CD4-positive, alpha-beta T cell treated with Interleukin-17A for 4 hours (primary cell): ENCODE measurements around the gene LIPA.
"Not testable (repeated sequence)": the region's sequence is repeated elsewhere in the genome, so short reads cannot be mapped to it uniquely, and the experiment has no call there.

ENCODE experiments used
- DNase-seq: peaks from one replicate; pipeline ENCODE4 v3.0.0-alpha.2; 2020; ENCODE audit warnings: mixed read lengths

The LIPA gene

DNA sequence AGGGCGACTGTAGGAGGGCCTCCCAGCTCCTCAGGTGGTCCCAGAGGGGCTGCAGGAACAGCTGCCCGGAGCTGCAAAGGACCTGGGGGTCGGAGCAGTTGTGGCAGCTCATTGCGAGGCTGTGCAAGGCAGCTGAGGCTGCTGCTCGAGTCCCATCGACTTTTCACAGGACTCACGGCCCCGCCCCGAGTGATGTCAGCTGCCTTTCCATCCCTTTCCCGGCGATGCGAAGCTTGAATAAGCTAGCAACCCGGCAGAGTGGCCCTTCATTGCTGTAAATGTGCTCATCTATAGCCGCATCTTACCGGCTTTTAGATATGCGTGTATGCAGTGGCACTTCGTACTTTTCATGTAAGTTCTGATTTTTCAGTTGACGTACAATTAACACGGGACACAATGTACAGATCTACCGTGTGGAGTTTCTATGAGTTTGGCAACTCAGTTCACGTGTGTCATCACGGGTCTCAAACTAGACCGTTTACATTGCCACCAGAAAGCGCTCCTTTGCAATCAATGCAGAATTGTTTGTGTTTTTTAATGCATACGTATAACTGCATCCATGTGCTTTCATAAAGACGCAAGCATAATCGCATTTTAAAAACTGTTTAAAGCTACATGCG, 44.3 kb downstream of the LIPA start, which contains the start of gene CH25H:
TSS of gene CH25H (minus strand) at position 137 of the 620 bp plus-strand sequence. CDS start at position 112, 25 bp downstream.
- DNase-seq: peak; percentile 61

DNA sequence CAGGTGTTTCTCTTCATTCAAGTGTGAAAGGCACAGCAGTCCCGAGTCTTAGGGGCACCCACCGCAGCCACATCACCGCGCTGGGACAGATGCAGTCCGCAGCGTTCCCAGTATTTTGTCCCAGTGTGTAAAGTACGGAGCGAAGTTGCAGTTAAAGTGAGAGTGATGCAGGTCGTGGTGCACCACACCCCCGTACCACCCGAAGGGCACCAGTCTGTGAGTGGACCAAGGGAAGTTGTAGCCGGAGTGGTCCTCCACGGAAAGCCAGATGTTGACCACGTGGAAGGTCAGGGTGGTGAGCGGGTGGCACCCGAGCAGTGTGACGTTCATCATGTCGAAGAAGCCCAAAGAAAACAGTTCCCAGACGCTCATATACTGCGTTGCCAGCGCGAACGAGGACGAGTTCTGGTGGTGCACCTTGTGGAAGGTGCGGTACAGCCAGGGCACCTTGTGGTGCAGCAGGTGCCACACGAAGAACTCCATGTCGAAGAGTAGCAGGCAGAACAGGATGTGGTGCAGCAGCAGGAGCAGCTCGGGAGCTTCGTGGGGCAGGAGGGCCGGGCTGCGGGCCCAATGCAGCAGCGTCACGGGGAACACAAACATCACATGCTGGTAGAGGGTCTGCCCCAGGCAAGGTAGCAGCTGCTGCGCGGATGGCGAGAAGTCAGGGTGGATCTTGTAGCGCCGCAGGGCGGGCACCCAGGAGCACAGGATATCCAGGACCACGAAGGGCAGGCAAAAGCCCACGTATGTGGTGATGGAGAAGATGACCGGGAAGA, 45.0 kb downstream of the LIPA start:
- peak; percentile 57 for DNase-seq

GRCh38 chr10:89204621-89205185, 46.9 kb downstream of the LIPA start:
- no peak for DNase-seq

DNA sequence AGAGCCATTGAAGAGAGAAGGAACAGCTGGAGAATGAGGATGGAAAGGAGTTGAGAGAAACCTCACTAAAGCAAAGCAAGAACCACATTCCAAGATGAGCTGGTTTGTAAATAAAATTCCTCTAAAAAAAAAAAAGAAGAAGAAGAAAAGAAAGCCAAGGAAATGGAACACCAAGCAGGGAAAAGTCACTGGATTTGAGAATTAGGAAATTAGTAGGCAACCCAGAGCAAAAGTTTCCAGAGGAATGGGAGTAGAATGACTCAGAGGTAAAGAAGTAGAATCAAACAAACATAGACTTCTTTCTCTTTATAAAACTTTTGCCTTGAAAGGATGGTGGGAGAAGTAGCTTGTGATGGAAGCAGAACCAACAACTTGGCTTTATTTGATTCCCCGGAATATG, 48.3 kb downstream of the LIPA start:
- DNase-seq: no peak

DNA sequence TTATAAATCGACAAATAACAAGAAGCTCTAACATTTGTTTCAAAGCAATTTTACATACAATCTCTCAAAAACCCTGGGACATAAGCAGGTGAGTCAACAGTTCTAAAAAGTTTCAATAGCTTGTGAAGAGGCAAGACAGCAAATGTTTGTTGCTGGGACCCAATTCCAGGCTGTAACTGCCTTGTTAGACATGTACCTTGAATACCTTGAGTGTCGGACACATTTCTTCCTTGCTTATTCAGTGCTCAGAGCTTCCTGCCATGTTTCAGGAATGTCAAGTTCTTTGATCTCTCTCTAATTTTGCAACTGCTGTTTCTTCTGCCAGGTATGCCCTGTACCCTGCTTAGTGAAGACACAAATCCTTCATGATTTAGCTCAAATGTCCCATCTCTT, 49.5 kb downstream of the LIPA start:
- no peak for DNase-seq

DNA sequence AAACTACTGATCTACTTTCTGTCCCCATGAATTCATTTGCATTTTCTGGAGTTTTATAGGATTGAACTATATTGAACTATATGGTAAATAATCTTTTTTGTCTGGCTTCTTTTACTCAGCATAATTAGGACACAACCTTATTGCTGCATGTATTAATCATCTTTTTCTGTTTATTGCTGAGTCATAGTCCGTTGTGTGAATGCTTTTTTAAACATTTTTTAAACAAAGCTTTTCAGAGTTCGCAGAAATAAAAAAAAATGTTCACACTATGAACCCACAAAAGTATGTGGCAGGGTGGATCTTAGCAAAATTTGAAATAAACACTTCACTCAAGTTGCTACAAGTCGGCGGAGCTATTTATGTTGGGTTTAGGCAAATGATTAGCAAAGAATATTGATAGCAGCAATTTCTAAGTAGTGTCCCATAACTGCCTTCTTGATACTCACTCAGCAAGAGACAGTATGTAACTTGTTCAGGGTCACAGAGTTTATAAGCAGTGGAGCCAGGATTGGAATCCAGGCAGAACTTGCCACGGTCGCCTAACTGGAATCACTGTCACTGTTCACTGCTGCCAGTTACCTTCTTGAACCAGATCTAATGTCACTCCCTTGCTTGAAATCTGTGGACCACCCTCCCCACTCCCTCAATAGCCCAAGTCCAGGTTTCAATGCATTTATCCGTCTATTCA, 50.1 kb downstream of the LIPA start:
- DNase-seq: no peak

GRCh38 chr10:89197473-89197872, 54.1 kb downstream of the LIPA start:
- DNase-seq: no peak

GRCh38 chr10:89191301-89191700, 60.3 kb downstream of the LIPA start:
- not testable (repeated sequence) for DNase-seq

DNA sequence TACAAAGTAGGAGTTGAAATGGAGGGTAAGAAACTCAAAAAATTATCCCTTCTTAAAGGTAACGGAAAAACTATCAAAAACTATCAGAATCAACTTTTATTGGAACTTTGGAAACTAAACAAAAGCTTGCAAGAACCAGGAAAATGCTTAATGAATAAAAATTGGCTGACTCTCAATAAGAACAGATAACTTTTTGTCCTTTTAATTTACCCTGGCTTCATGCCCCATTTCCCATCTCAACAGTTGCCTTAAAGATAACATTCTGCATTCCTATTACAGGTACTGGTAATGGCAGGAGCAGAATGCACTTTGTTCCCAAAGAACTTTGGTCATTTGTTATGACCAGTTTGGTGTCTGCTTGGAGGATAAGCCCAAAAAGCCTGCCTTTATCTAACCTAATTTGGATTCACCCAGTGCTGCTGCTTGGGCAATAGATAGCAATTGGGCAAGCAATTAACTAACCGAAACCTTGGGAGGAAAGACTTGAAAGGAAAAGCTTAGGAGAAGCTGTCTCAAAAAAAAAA, 62.3 kb downstream of the LIPA start:
- no peak for DNase-seq

DNA sequence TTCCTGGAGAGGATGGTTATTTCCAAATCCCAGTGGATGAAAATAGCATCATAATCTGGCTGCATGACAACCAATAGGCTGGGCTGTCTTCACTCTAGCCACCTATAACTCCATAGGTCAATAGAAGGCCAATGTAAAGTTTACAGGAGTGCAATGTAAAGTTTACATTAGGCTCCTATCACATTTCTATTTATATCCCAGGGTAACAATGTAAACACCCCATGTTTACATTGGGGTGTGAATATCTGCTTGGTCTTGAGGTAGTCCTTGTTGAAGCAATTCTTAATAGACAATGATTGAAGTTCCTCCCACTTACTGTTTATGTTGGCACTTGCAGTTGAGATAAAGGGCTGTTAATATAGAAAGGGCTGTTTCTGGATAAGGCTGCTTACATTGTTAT, 65.9 kb downstream of the LIPA start:
- no peak for DNase-seq

DNA sequence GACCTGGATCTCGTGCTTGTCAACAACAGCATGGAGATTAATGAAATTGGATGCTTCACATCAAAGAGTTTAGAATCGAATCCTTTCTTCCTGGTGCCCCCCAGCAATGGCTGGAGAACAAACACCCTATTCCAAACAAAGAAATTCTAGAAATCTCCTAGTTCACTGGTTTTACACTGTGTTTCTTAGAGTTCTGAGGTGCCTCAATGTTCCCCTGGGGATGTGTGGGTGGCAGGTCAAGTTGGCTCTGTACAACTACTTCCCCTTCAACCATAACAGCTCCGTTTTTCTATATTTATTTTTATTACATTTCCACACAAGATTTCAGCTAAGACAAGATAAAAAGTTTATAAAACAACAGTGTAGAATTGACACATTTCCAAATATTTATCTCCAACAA, 66.9 kb downstream of the LIPA start:
- no peak for DNase-seq

DNA sequence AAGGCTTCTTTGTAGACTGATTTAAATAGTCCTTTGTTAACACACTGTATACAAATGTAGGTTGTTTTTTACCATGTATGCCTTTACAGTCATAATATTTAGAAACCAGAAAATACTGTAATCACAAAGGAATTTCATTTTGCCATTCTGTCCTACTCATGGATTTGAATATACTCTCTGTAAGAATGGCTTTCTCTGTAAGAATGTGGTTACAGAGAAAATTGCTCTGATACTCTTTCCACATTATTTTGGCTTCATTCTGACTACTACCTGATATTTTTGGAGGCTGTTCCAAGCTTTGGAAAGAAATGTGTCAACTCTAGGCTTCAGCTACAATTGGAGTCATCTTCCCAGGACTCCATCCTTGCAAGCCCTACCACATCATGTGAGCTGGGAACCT, 68.0 kb downstream of the LIPA start:
- no peak for DNase-seq

GRCh38 chr10:89182894-89183293, 68.7 kb downstream of the LIPA start:
- DNase-seq: no peak

DNA sequence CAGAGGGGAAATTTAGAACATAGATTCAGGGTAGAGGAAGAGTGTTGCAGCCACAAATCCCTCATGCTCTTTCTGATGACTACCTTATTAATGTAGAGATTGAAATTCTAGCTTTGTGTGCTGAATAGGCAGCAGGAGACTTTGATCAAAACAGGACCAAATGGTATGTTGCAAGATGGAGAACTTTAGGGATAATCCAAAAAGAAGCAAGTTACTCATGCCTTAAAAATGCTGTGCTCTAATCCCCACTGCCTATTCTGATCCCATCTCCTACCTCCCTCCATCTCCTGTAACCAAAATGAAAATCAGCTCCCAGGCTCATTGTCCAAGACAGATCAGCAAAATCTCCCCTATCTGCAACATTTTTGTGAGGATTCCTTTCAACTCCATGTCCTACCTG, 75.8 kb downstream of the LIPA start:
- DNase-seq: no peak

DNA sequence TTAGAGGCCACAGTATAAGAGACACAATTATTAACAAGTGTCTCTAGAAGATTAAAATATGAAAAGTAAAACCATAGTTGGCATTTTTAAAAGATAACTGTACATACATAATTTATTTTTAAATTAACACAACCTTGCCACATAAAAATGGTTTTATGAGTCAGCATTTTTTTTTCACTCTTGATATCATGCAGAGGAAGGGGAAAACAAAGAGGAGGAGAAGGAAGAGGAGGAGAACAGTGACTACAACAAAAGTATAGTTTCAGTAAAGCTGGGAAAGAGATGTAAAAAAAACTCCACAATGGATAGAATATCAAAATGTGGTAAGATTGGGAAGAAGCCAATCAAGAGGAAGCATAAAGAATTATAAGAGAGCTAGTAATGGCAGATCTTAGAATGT, 78.5 kb downstream of the LIPA start:
- DNase-seq: no peak

GRCh38 chr10:89171996-89172395, 79.6 kb downstream of the LIPA start:
- DNase-seq: no peak

DNA sequence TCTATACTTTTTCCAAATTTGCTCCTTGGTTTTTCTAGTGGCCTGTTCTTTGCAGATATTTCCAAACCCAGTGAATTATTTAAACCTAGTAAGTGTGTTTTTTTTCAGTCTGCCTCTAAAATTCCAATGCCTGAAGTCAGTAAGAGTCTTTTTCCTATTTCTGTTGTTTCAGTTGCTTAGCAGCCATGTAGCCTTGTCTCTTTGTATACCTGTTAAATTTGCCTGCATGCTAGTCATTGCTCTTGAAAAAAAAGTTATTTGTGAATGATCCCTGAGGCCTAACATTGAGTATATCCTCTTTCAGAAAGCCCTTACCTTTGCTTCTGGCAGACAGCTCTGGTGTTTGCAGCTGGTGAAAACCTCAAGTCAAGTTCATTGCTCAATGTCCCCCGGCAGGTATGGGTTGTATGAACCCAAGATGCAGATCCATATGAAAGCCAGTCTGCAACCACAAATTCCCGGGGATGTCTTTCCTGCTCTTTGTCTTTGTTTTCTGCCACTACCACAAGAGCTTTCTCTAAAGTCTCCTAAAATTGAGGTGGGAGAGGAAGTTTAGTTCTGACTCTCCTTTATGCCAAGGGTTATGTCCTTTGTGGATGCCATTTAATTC, 80.2 kb downstream of the LIPA start:
- no peak for DNase-seq

DNA sequence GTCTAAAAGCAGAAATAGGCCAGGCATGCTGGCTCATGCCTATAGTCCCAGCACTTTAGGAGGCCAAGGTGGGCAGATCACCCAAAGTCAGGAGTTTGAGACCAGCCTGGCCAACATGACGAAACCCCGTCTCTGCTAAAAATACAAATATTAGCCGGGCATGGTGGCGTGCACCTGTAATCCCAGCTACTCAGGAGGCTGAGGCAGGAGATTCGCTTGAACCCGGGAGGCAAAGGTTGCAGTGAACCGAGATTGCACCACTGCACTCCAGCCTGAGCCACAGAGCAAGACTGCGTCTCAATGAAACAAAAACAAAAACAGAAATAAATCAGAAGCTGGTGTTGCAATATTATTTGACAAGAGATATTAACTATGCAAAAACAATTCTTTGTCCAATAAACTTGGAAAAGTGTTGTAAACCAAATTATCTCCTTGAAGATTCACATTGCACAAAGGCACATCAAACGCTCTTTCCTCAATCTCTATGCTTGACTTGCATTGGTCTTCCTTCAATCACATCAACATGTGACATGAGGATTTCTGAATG, 83.1 kb downstream of the LIPA start:
- not testable (repeated sequence) for DNase-seq

- no peak for DNase-seq
Measured at GRCh38 chr10:89167915-89168314, 83.7 kb downstream of the LIPA start.

DNA sequence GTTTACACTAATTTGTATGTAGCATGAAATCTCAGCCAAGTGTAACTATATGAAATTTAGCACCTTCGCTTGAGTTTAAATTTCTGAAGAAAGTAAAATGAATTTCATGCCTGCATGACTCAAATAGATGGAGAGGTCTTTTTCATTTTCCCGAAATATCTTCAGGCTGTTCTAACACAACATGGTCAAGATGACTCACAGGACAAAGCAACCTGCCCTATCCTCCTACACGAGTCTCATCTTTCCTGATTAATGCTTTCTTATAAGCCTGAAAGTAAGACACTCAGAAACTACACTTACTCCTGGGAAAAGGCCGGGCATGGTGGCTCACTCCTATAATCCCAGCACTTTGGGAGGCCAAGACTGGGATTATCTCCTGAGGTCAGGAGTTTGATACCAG, 85.7 kb downstream of the LIPA start:
- DNase-seq: no peak

GRCh38 chr10:89164920-89165319, 86.7 kb downstream of the LIPA start:
- DNase-seq: no peak

- DNase-seq: no peak
Measured at GRCh38 chr10:89164080-89164479, 87.5 kb downstream of the LIPA start.
